GM21360 (cell line): ENCODE data around the gene CDKN2B.
"Not testable (repeated sequence)": the region's sequence is repeated elsewhere in the genome, so short reads cannot be mapped to it uniquely, and the experiment has no call there.

Source experiments
- ATAC-seq: cut with Tn5 transposase; IDR thresholded peaks from one replicate; pipeline ENCODE4 v1.9.1; 2021; ENCODE audit warnings: mild to moderate bottlenecking, moderate library complexity; ENCODE audit not compliant: unreplicated experiment

CDKN2B gene, protein sequence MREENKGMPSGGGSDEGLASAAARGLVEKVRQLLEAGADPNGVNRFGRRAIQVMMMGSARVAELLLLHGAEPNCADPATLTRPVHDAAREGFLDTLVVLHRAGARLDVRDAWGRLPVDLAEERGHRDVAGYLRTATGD

DNA sequence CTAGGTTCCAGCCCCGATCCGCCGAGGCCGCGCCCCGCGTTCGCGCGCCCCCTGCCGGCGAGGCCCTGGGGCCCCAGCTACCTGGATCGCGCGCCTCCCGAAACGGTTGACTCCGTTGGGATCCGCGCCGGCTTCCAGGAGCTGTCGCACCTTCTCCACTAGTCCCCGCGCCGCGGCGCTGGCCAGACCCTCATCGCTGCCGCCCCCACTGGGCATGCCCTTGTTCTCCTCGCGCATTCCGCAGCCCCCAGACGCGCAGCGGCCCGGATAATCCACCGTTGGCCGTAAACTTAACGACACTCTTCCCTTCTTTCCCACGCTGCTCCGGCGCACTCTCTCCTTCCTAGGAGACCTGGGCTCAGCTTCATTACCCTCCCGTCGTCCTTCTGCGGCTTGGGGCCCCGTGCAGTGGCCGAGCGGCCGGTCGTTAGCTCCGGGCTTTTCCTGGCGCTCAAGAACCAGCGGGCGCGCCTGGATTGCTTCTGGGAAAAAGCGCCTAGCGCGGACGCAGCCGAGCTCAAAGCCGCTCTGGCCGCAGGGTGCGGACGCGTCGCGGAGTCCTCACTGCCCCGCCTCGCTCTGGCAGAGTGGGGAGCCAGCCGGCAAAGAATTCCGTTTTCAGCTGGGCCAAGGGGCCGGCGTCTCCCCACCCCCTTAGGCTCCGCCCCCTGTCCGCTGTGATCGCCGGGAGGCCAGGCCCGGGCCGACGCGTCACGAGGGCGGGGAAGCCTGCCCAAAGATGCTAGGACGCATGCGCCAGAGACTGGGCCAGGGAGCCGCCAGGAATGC, at the start of gene CDKN2B:
CDKN2B (minus strand) TSS at position 589 of the 789 bp plus-strand sequence; CDS start at position 237, 352 bp downstream.
- ATAC-seq = peak; percentile 92

DNA sequence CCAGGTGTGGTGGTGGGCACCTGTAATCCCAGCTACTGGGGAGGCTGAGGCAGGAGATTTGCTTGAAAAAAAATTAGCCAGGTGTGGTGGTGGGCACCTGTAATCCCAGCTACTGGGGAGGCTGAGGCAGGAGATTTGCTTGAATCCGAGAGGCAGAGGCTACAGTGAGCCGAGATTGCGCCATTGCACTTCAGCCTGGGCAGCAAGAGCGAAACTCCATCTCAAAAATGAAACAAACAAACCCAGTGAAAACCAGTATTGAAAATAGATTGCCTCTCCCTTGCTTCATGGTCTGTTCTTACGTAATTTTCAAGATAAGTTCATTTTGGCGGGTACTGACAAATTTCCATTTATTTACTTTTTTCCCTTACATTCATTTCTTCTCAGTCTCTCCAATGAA, 48.9 kb upstream of the CDKN2B start:
- ATAC-seq = not testable (repeated sequence)

DNA sequence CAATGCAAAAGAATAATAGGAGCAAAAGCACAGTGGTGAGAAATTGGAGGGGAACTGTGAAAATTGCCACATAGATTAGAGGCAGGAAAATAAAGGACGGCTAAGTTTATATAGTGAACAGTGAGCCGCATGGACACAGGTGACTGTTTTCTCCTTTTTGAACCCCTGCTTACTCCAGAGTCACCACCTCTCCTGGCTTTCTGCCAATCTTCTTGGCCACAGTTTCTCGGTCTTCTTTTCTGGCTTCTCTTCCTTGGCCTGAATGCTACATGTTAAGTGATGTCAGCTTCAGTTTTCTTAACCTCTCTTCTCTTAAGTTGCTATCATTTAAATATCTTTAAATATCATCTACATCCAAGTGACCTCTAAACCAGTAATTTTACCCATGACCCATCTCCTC, 47.3 kb upstream of the CDKN2B start:
- ATAC-seq = no peak

DNA sequence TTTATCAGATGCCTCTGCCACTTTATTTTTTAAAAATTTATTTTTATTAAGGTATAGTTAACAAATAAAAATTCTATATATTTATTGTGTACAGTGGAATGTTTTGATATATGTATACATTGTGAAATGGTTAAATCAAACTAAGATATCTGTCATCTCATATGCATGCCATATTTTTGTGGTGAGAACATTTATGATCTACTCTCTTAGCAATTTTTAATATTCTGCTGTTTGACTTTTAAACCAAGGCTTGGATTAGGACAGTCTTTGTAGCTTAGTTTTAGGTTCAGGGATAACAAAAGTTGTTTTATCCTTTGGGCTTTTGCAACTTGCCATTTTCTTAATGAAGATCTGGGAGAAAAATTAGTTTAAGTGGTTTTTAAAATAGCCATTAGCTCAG, 46.0 kb upstream of the CDKN2B start:
- no peak for ATAC-seq

DNA sequence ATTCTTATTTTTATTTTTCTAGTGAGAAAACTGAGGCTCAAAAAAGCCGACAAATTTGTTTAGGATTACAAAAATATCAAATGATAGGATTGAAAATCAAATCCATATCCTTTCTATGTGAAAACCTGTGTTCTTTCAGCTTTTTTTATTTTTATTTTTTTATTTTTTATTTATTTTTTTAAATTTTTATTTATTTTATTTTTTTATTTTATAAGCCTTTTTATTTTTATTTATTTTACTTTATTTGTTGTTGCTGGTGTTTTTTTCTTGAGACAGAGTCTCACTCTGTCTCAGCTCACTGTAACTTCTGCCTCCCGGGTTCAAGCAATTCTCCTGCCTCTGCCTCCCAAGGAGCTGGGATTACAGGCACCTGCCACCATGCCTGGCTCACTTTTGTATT, 45.4 kb upstream of the CDKN2B start:
- no peak for ATAC-seq

DNA sequence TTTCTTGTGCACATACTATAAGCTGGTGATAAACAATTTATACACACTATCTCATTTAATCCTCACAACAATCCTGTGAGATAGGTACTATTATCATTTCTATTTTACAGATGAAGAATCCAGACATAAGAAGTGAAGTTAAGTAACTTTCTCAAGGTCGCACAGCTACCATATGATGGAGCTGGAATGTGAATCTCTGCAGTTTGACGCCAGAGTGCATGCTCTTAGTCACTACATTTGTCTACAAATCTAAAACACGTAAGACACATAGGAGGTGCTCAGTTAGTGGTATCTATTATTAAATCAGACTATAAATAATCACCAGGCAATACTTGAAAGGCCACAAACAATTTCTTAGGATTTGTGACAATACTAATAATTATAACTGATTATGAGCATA, 45.0 kb upstream of the CDKN2B start:
- ATAC-seq = no peak

DNA sequence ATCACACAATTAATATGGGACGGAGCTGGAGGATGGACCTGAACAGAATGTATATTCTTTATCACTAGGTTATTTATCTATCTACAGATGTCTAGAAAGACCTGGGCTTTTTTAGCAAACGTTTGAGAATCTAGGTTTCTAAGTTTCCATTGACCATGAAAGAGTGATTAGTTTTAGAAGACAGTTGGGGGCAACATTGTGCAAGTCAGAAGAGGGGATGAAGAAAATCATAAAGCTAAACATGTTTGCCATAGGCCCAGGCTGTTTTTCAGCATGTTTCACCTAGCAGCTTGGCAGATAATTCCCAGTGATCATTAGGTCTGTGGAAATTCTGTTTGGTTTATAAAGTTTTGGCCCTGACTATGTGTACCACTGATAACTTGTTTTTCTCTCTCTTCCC, 44.1 kb upstream of the CDKN2B start:
- ATAC-seq = no peak

DNA sequence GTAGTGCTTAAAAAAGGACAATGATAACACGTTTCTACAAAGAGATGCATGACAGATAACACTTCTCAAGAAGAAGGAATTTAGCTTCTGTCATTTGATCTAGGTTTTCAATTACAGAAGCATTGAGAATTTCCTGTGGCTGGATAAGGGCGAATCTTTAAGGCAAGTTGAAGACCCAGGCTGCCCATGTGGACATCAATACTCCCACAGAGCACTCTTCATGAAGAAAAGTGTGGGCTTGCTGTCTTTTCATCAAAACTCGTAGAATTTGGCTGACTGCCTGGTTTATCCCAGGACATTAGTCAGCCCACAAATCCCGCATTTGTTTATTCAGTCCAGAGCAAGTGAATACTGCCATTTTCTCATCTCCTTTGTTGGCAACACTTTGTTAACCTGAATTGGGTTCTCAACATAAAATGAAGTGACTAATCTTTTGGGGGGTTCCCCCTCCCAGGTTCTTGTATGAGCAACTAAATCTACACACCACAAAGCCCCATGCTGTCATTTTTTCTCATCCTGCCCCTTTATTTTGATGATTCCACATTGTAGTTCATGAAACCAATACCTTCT, 43.4 kb upstream of the CDKN2B start:
- ATAC-seq = no peak

DNA sequence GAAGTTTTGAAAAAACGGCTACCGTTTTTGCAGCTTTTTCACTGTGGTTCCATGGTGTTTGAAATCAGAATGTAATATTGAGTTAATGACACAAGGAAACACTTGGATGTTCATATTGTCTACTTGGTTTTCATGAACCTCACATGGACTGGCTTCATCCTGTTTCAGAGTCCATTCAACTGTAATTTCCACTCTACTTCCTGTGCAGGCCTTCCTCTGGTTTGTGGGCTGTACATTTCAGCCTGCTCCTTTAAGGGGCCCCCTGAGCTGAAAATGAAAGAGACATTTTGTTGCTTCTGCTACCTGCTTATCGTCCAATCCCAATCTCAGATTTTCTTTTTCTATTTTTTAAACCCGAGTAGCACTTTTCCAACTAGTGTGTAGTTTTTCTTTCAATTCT, 41.8 kb upstream of the CDKN2B start:
- ATAC-seq = peak; percentile 77

DNA sequence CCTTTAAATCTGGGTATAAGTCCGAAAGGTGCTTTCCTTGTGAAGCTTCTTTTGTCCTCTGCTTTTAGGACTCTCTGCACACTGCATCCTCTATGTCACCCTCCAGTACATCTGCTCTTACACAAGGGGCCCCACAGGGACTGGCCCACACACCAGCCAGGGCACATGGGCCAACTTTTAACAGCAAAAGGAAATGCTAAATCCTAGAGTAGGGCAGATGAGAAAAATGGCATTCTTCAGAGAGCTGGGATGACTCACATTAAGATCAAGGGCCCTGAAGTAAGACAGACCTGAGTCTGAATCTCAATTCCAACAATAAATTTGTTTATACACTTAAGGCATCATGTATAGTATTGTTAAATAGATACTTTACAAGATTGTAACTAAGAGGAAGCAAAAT, 40.3 kb upstream of the CDKN2B start:
- no peak for ATAC-seq

DNA sequence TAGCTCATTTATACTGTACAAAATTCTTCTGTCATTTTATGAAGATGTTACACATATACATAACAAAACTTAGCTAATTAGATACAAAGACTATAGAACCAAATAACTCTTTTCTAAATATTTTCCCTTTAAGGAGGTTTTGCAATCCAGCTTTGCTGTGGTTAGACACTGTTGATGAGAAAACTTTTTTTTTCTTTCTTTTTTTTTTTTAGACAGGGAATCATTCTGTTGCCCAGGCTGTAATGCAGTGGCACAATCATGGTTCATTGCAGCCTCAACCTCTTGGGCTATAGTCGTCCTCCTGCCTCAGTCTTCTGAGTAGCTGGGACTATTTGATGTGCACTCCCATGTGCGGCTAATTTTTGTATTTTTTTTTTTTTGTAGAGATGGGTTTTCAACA, 38.5 kb upstream of the CDKN2B start:
- no peak for ATAC-seq

DNA sequence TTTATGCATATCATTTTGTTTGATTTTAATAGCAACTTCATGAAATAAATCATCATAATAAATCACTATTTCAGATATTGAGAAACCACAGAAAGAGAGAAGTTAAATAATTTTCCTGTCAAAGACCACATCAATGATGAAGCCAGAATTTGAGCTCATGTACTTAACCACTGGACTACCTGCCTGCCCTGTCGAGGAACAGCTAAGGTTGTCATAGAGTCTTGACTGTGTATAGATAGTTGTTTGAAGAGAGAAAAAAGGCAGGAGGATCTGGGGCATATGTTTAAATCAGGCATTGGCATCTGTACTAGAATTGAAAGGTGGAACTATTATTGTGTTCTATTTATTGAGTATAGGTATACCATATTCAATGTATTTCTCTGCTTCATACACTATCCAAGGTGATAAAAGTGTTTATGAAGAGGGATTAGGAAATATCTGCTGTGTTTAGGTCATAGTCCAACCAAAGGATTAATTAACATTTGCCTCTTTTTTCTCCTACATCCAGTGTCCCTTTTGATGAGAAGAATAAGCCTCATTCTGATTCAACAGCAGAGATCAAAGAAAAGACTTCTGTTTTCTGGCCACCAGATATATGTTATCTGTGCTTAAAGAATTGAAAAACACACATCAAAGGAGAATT, 37.3 kb upstream of the CDKN2B start:
- ATAC-seq = no peak

DNA sequence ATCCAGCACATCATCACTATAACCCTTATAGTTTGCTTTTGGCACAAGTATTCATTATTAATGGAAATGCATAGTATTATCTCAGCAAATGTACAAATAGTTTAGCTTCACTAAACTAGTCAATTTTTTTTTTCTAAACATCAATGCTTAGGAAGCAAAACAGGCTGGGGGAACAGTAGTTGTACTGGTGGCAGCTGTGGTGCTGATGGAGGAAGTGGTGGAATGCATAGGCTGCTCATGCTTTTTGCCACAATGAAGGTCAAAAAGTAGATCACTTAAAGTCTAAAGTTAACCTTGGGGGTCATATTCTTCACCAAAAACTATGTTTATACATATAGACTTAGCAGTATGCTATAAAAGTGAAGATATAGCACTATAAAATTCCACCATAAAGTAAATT, 36.3 kb upstream of the CDKN2B start:
- ATAC-seq = no peak

DNA sequence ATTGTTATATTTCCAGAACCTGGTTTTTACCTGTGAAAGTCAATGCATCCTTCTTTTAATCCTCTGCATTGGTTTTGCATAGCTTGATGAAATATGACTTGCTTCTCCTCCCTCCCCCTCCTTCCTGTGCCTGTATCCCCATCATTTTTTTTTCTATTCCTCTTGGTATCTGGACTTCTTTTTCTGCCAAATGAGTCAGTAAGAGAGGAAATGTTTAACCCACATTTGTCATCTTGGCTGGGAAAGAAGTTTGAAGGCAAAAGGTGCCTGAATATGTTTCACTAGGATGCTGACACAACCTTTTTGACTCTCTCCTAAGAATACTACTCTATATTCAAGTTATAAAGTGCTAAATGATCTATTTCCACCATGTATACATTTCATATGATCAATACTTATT, 35.5 kb upstream of the CDKN2B start:
- no peak for ATAC-seq

DNA sequence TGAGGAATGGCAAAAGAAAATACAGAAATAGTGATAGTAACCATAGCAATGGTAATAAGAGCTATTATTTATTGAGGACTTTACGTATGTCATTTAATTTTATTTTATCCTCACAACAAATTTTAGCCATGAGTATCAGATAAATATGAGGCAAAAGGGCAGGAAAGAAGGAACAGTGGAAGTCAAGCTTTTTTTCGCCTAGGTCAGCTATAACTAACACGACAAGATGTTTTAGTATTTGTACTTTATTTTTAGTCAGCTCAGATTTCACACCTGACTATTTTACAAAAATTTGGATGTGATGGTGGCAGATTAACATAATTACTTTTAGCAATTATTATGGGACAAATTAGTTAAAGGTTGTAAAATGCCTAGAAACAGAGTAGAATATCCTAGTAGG, 34.8 kb upstream of the CDKN2B start:
- ATAC-seq = no peak

DNA sequence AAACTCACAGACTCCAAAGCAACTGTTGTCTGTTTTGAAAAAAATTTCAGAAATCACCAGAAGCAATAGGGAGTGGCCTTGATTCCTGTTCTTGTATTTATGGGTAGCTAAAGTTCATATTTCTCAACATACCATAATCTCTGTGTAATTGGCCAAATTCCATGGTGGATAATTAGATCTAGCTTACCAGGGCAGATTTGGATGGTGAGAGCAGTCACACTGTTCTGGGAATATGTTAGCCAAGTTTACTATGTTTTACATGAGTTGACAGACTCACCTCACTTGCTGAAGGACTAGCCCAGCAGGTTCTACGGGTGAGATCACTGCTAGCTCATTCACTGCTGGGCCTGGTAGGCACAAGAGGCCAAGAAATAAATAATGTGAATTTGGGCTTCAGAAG, 32.7 kb upstream of the CDKN2B start:
- no peak for ATAC-seq

DNA sequence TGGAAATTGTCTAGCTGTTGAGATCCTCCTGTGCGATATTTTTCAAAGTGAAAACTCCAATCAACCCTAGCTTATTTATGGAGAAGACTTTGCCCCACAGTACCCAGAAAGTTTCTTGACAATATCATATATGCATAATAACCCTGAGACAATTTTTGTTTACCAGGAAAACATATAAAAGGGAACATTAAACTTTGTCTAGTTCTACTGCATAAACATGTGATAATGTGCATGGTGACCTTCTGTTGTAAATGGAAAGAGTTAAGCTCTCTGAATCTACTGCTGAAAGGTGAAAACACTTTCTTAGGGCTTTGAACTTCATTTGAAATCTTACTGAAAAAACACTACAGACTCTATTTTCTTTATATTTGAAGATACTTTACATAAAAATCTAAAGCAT, 32.2 kb upstream of the CDKN2B start:
- ATAC-seq = no peak

DNA sequence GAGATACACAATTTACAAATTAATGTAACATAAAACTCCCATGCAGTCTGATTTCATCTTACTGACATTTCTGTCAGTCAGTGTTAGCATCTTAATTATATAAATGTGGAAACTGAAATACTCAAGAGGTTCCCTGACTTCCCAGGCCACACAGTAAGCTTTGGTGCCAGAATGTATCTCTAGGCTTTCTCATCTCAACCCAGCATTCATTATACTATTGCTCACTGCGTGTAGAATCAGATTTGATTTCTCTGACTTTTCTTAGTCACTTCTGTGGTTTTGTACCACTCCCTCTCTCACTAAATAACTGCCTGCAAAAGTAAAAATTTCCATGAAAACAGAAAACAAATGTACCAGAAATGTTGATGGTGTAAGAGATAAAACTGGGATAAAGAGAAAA, 31.7 kb upstream of the CDKN2B start:
- no peak for ATAC-seq

DNA sequence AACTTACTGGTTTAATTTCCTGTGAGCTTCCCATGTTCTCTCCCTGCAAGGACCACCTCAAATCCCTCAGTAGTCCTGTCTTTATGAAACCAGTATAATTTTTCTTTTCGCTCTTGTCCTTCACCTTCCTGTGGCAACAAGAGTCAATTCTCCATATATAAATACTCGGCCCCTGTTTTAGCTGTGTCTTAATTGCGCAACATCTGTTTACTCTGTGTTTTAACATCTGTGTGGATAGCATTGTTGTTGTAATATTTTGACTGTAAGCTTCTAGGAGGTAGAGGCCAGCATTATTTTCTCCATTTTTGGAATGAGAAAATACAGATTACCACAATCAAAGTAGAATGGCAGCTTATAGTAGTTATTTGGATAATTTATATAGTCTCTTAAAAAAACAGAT, 30.2 kb upstream of the CDKN2B start:
- no peak for ATAC-seq

DNA sequence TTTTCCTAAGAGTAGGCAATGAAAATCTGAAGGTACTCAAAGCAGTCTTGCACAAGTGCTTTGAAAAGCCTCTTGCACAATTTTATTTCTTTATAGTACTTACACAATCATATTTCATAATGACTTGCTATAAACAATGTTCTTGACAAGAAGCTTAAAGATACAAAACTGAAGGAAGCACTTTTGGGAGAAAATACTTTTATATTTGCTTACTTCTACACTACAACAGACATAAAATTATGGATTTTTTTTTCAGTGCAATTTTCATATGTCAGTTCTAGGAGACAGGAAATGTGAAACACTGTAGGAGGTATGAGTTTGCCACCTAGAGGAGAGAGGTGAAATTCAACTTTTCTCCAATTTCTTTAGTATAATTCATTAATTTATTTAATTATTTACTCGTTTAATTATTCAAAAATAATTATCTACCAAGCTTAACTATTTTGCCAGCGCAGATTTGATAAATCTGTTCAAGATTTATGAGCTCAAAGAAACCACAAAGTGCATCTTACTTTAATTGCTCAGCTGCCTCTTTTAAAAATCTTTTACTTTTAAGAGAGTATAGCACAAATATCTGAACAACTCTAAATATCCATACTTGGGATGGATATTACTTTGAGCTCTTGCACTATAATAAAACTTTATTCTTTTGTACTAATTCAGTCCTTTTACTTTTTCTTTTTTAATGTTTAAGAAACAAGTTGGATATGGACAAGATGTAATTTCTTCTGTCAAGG, 29.0 kb upstream of the CDKN2B start:
- no peak for ATAC-seq

DNA sequence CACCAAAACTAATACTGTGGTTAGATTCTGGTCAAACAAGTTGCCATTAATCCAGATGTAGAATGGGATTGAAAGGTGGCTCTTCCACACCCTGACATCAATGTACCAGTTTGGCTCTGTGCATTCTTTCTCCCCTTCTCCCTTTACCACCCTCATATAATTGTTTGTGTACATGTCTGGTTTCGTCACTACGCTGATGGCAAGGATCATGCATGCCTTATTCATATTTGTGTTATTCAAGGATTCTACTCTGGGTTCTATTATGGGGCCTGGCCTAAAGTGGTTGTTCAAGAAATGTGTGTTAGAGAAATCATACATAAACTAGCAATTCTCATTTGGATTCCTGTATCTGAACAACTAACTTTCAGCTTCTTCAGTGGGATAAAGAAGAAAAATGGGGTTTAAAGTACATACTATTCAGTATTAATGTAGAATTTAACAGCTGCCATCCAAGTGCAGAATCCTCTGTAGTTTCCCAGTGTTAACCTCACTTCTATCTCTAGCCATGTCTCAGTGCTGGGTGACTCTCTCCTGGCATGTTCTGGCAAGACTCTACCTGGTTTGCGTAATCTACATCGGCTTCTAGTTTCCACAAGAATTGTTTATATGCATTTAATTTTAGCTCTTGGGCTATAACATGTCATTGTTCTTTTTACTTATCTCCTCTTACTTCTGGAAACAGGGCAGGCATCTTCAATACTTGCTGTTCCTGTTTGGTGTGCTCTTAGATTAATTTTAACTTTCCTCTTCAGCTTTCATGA, 27.9 kb upstream of the CDKN2B start:
- ATAC-seq = no peak
